ENCODE measurements around the gene SLC35E2B. TPM values are rescaled to one million over a fixed set of nuclear protein-coding genes. Genes with fewer than 3 reads are reported as not detected.
"Not testable (repeated sequence)": the region's sequence is repeated elsewhere in the genome, so short reads cannot be mapped to it uniquely, and the experiment has no call there.

Gene SLC35E2B
- total RNA-seq, 1 donor, result 38.4 TPM

DNA sequence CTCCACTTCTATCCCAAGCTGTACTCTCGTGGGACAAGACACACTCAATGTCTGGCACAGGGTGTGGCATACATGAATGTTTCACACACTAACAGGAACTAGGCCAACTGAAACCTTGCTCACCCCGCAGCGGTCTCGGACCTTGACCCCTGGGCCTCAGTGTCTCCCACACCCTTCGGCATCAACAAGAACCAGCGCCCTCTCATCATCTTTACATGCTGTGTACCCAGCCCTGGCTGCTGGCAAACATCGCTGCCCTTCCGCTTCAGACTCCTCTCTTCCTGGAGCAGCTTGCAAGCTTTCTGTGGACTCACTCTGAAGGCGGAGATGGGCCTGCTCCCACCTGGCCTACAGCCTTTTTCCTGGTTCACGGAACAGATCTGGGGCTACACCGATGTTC is 44.3 kb downstream of the SLC35E2B start:
- H3K27ac ChIP-seq (ENCODE audit: low read depth, low read length); H3K79me2 ChIP-seq (ENCODE audit: insufficient read depth, low read length); H4K20me1 ChIP-seq (ENCODE audit: insufficient read depth, low read length); H3K4me1 ChIP-seq (ENCODE audit: insufficient read depth, low read length); DNase-seq (ENCODE audit: insufficient read length, low spot score, missing footprints); H3K27me3 ChIP-seq (ENCODE audit: insufficient read depth, low read length); H2AFZ ChIP-seq (ENCODE audit: low read length); H3K4me3 ChIP-seq (ENCODE audit: insufficient read depth, low read length); H3K4me2 ChIP-seq (ENCODE audit: insufficient read depth, low read length); H3K9me3 ChIP-seq (ENCODE audit: low read depth, low read length): not testable (repeated sequence)
- peaks cover 33% of the 10 kb centered on the region for H3K36me3 ChIP-seq (ENCODE audit: insufficient read depth, low read length)

DNA sequence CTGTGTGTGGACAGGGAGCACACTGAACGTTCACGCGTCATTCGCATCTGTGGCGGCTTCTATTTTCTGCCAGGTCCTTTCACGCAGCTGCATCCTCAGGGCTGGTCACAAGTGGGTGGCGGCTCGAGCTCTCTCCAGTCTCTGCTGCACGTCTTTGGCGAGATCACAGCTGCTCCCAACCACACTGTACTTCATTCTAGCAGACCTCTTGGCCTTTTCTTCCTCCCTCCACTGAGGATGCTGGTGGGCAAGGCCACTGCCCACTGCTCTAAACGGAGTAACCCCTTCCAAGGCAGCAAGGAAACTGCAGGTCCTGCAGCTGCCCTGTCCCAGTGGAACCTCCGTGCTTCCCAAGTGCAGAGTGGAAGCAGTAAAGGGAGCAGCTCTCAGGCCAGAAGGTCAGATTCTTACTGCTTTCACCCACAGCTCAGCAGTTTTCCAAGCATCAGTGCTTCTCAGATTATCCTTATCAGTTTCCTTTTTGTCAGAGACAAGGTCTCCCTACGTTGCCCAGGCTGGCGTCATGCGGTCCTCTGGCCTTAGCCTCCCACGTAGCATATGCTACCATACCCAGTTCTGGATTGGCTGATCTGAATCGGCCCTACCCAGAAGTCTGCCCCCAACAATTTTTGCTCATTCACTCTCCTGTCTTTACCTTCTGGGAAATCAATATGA is 44.9 kb downstream of the SLC35E2B start:
- H4K20me1 ChIP-seq (ENCODE audit: insufficient read depth, low read length); H3K27me3 ChIP-seq (ENCODE audit: insufficient read depth, low read length); DNase-seq (ENCODE audit: insufficient read length, low spot score, missing footprints); H3K4me2 ChIP-seq (ENCODE audit: insufficient read depth, low read length); H3K9me3 ChIP-seq (ENCODE audit: low read depth, low read length); H3K4me1 ChIP-seq (ENCODE audit: insufficient read depth, low read length); H3K4me3 ChIP-seq (ENCODE audit: insufficient read depth, low read length); H2AFZ ChIP-seq (ENCODE audit: low read length); H3K79me2 ChIP-seq (ENCODE audit: insufficient read depth, low read length); H3K27ac ChIP-seq (ENCODE audit: low read depth, low read length): not testable (repeated sequence)
- peaks cover 32% of the 10 kb centered on the region for H3K36me3 ChIP-seq (ENCODE audit: insufficient read depth, low read length)

- H3K36me3 ChIP-seq (ENCODE audit: insufficient read depth, low read length), result peaks cover 18% of the 10 kb centered on the region
- not testable (repeated sequence) for H3K79me2 ChIP-seq (ENCODE audit: insufficient read depth, low read length); H3K27ac ChIP-seq (ENCODE audit: low read depth, low read length)
These were observed 46.3 kb downstream of the SLC35E2B start for GRCh38 chr1:1646326-1646725.

GRCh38 chr1:1640711-1641461 is 51.7 kb downstream of the SLC35E2B start:
- not testable (repeated sequence) for H3K4me2 ChIP-seq (ENCODE audit: insufficient read depth, low read length); H3K27ac ChIP-seq (ENCODE audit: low read depth, low read length)

More at GRCh38 chr1:1646326-1646725, 46.3 kb downstream of the SLC35E2B start:
- not testable (repeated sequence) for H3K4me1 ChIP-seq (ENCODE audit: insufficient read depth, low read length); DNase-seq (ENCODE audit: insufficient read length, low spot score, missing footprints); H3K4me3 ChIP-seq (ENCODE audit: insufficient read depth, low read length); H3K4me2 ChIP-seq (ENCODE audit: insufficient read depth, low read length); H4K20me1 ChIP-seq (ENCODE audit: insufficient read depth, low read length); H3K27me3 ChIP-seq (ENCODE audit: insufficient read depth, low read length); H3K9me3 ChIP-seq (ENCODE audit: low read depth, low read length); H2AFZ ChIP-seq (ENCODE audit: low read length)

DNA sequence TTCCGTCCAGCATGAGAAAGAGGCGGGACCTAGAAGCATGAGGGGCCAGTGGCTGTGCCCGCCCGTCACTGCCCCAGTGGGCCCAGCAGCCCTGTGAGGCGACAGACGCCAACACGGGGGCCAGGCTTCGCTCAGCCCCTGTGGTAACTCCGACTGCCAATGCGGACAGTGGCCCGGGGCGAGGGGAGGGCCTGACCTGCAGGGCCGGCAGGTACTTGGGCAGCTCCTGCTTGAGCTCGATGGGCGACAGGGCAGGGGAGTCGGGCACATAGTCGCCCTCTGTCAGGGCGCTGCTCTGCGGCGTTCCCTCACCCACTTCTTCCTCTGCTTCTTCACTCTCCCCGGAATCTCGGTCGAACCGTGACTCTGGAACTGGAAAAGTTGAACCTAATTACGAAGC is 52.5 kb downstream of the SLC35E2B start:
- not testable (repeated sequence) for H3K27ac ChIP-seq (ENCODE audit: low read depth, low read length); H3K36me3 ChIP-seq (ENCODE audit: insufficient read depth, low read length); H3K4me1 ChIP-seq (ENCODE audit: insufficient read depth, low read length); H3K79me2 ChIP-seq (ENCODE audit: insufficient read depth, low read length); H3K9me3 ChIP-seq (ENCODE audit: low read depth, low read length); H3K27me3 ChIP-seq (ENCODE audit: insufficient read depth, low read length); DNase-seq (ENCODE audit: insufficient read length, low spot score, missing footprints); H3K4me2 ChIP-seq (ENCODE audit: insufficient read depth, low read length); H3K4me3 ChIP-seq (ENCODE audit: insufficient read depth, low read length); H4K20me1 ChIP-seq (ENCODE audit: insufficient read depth, low read length); H2AFZ ChIP-seq (ENCODE audit: low read length)

More at GRCh38 chr1:1640711-1641461, 51.7 kb downstream of the SLC35E2B start:
- not testable (repeated sequence) for DNase-seq (ENCODE audit: insufficient read length, low spot score, missing footprints); H3K36me3 ChIP-seq (ENCODE audit: insufficient read depth, low read length); H2AFZ ChIP-seq (ENCODE audit: low read length); H3K4me1 ChIP-seq (ENCODE audit: insufficient read depth, low read length); H3K4me3 ChIP-seq (ENCODE audit: insufficient read depth, low read length); H4K20me1 ChIP-seq (ENCODE audit: insufficient read depth, low read length); H3K27me3 ChIP-seq (ENCODE audit: insufficient read depth, low read length); H3K79me2 ChIP-seq (ENCODE audit: insufficient read depth, low read length); H3K9me3 ChIP-seq (ENCODE audit: low read depth, low read length)

DNA sequence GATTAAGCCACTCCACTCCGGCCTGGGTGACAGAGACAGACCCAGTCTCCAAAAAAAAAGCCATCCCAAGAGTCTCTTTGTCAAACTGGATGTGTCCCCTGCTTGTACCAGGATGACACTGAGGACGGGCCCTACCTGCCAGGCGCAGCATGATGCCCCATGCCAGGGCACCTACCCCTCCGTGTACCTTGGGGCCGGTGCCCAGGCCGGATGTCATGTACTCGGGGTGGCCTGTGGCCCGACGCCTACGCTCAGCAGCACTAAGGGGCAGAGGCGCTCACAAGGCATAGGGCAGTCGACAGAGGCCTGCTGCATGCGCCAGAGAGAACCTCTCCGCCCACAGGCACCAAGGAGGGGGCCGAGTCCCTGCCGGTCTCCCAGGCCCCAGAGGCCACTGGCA is 53.2 kb downstream of the SLC35E2B start:
- H3K9me3 ChIP-seq (ENCODE audit: low read depth, low read length); H3K4me2 ChIP-seq (ENCODE audit: insufficient read depth, low read length); H3K4me1 ChIP-seq (ENCODE audit: insufficient read depth, low read length); H2AFZ ChIP-seq (ENCODE audit: low read length); H4K20me1 ChIP-seq (ENCODE audit: insufficient read depth, low read length); H3K79me2 ChIP-seq (ENCODE audit: insufficient read depth, low read length); H3K36me3 ChIP-seq (ENCODE audit: insufficient read depth, low read length); DNase-seq (ENCODE audit: insufficient read length, low spot score, missing footprints); H3K27me3 ChIP-seq (ENCODE audit: insufficient read depth, low read length); H3K27ac ChIP-seq (ENCODE audit: low read depth, low read length); H3K4me3 ChIP-seq (ENCODE audit: insufficient read depth, low read length): not testable (repeated sequence)

- H3K36me3 ChIP-seq (ENCODE audit: insufficient read depth, low read length); DNase-seq (ENCODE audit: insufficient read length, low spot score, missing footprints); H3K27me3 ChIP-seq (ENCODE audit: insufficient read depth, low read length); H3K4me3 ChIP-seq (ENCODE audit: insufficient read depth, low read length); H2AFZ ChIP-seq (ENCODE audit: low read length); H3K79me2 ChIP-seq (ENCODE audit: insufficient read depth, low read length); H3K27ac ChIP-seq (ENCODE audit: low read depth, low read length); H4K20me1 ChIP-seq (ENCODE audit: insufficient read depth, low read length); H3K4me2 ChIP-seq (ENCODE audit: insufficient read depth, low read length); H3K9me3 ChIP-seq (ENCODE audit: low read depth, low read length); H3K4me1 ChIP-seq (ENCODE audit: insufficient read depth, low read length): not testable (repeated sequence)
These were observed 54.1 kb downstream of the SLC35E2B start for GRCh38 chr1:1638528-1638927.

DNA sequence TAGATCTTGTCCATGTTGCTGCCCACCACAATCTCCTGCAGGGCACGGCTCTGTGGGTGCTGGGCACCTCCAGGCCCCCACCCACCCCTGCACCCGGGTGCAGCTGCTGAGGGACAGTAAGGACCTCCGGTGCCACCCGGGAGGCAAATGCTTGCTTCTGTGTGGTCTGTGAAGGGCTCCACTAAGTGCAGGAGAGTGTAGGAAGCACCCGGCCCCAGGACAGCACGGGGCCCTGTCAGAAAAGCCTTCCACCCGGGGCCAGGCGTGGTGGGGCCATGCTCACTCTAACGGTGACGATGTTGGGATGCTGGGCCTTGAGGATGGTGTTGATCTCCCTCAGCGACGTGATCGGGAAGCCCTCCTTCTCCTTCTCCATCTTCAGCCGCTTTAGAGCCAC is 55.1 kb downstream of the SLC35E2B start:
- peak; percentile 10 for DNase-seq (ENCODE audit: insufficient read length, low spot score, missing footprints)
- not testable (repeated sequence) for H3K36me3 ChIP-seq (ENCODE audit: insufficient read depth, low read length); H3K9me3 ChIP-seq (ENCODE audit: low read depth, low read length); H3K4me2 ChIP-seq (ENCODE audit: insufficient read depth, low read length); H4K20me1 ChIP-seq (ENCODE audit: insufficient read depth, low read length); H3K79me2 ChIP-seq (ENCODE audit: insufficient read depth, low read length); H3K27ac ChIP-seq (ENCODE audit: low read depth, low read length); H3K27me3 ChIP-seq (ENCODE audit: insufficient read depth, low read length); H2AFZ ChIP-seq (ENCODE audit: low read length); H3K4me3 ChIP-seq (ENCODE audit: insufficient read depth, low read length); H3K4me1 ChIP-seq (ENCODE audit: insufficient read depth, low read length)

Data from osteoblast (primary cell).